ENCODE measurements around the gene OR2AG2. TPM values are rescaled to one million over a fixed set of nuclear protein-coding genes. Genes with fewer than 3 reads are reported as not detected.

OR2AG2 gene
- total RNA-seq, 1 donor from 2014 or later, result 0.27 TPM

DNA sequence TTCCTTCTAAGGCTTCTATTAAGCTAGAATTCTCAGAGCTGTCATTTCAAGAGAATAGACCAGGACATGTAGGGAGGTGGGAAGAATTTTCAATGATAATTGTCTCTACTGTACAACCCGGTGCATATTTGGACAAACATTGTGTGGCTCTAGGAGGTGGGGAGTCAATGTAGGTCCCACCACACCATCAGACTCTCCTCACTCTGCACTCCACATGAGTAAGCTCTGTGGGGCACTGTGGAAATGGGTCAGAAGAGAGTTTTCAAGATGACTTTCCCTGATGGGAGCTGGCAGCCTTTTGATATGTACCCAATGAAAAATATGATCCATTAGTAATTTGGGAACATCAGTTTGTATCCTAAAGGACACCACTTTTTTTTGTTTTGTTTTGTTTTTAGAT, 33.2 kb downstream of the OR2AG2 start:
- no peak for DNase-seq (ENCODE audit: low read depth)
- TF ChIP-seq CTCF (IDR thresholded peaks at IDR 0.05; ENCODE audit: insufficient read depth, low read depth, low read length), result no peak
- TF ChIP-seq EZH2 (IDR thresholded peaks at IDR 0.05; ENCODE audit: insufficient read depth, low read length), result no peak
- no peaks in the 10 kb centered on the region for H3K27me3 ChIP-seq (ENCODE audit: insufficient read depth, low read length)
- H3K4me3 Mint-ChIP-seq (ENCODE audit: unreplicated experiment), result no peak overlapping the region
- H3K4me1 Mint-ChIP-seq (ENCODE audit: low read depth, unreplicated experiment), result no peaks in the 10 kb centered on the region
- no peaks in the 10 kb centered on the region for H3K9me3 Mint-ChIP-seq (ENCODE audit: unreplicated experiment)
- no peak for FAIRE-seq
- H2AFZ ChIP-seq (ENCODE audit: low read depth, low read length), result no peak overlapping the region
- H3K9ac ChIP-seq (ENCODE audit: low read length), result no peak overlapping the region
- H3K4me3 ChIP-seq (ENCODE audit: insufficient read depth, low read depth, low read length), result no peak overlapping the region
- H3K9me3 ChIP-seq (ENCODE audit: insufficient read depth, low read depth, low read length), result peaks cover 3% of the 10 kb centered on the region
- H3K4me2 ChIP-seq (ENCODE audit: low read length), result no peak overlapping the region
- H3K4me1 ChIP-seq (ENCODE audit: insufficient read depth, low read length), result no peaks in the 10 kb centered on the region
- no peaks in the 10 kb centered on the region for H4K20me1 ChIP-seq (ENCODE audit: insufficient read depth, low read length)
- no peak overlapping the region for H3K27ac Mint-ChIP-seq (ENCODE audit: unreplicated experiment)
- no peak overlapping the region for H3K27ac ChIP-seq (ENCODE audit: low read depth, low read length)
- no peaks in the 10 kb centered on the region for H3K79me2 ChIP-seq (ENCODE audit: insufficient read depth, low read length)
- no peaks in the 10 kb centered on the region for H3K27me3 Mint-ChIP-seq (ENCODE audit: low read depth, unreplicated experiment)
- no peaks in the 10 kb centered on the region for H3K36me3 ChIP-seq (ENCODE audit: insufficient read depth, low read length)
- H3K36me3 Mint-ChIP-seq (ENCODE audit: low read depth, unreplicated experiment), result no peaks in the 10 kb centered on the region

- Mint-ChIP-seq H3K27ac (ENCODE audit: unreplicated experiment) (no peak overlapping the region), H3K9me3 (ENCODE audit: unreplicated experiment) (no peaks in the 10 kb centered on the region), H3K4me3 (ENCODE audit: unreplicated experiment) (no peak overlapping the region), H3K27me3 (ENCODE audit: low read depth, unreplicated experiment) (no peaks in the 10 kb centered on the region), H3K4me1 (ENCODE audit: low read depth, unreplicated experiment) (no peaks in the 10 kb centered on the region), H3K36me3 (ENCODE audit: low read depth, unreplicated experiment) (no peaks in the 10 kb centered on the region)
- no peak overlapping the region for H3K27ac ChIP-seq (ENCODE audit: low read depth, low read length)
- no peak overlapping the region for H3K9ac ChIP-seq (ENCODE audit: low read length)
- H3K36me3 ChIP-seq (ENCODE audit: insufficient read depth, low read length), result no peaks in the 10 kb centered on the region
- FAIRE-seq (no peak), DNase-seq (ENCODE audit: low read depth) (peak; percentile 6)
- no peaks in the 10 kb centered on the region for H3K27me3 ChIP-seq (ENCODE audit: insufficient read depth, low read length)
- no peaks in the 10 kb centered on the region for H3K79me2 ChIP-seq (ENCODE audit: insufficient read depth, low read length)
- H4K20me1 ChIP-seq (ENCODE audit: insufficient read depth, low read length), result no peaks in the 10 kb centered on the region
- TF ChIP-seq EZH2 (IDR thresholded peaks at IDR 0.05; ENCODE audit: insufficient read depth, low read length) (no peak), CTCF (IDR thresholded peaks at IDR 0.05; ENCODE audit: insufficient read depth, low read depth, low read length) (peak; percentile 74)
- no peak overlapping the region for H2AFZ ChIP-seq (ENCODE audit: low read depth, low read length)
- H3K4me3 ChIP-seq (ENCODE audit: insufficient read depth, low read depth, low read length), result no peak overlapping the region
- peaks cover 3% of the 10 kb centered on the region for H3K9me3 ChIP-seq (ENCODE audit: insufficient read depth, low read depth, low read length)
- H3K4me2 ChIP-seq (ENCODE audit: low read length), result no peak overlapping the region
- H3K4me1 ChIP-seq (ENCODE audit: insufficient read depth, low read length), result no peaks in the 10 kb centered on the region
These were observed 33.8 kb downstream of the OR2AG2 start for GRCh38 chr11:6737872-6738466.

DNA sequence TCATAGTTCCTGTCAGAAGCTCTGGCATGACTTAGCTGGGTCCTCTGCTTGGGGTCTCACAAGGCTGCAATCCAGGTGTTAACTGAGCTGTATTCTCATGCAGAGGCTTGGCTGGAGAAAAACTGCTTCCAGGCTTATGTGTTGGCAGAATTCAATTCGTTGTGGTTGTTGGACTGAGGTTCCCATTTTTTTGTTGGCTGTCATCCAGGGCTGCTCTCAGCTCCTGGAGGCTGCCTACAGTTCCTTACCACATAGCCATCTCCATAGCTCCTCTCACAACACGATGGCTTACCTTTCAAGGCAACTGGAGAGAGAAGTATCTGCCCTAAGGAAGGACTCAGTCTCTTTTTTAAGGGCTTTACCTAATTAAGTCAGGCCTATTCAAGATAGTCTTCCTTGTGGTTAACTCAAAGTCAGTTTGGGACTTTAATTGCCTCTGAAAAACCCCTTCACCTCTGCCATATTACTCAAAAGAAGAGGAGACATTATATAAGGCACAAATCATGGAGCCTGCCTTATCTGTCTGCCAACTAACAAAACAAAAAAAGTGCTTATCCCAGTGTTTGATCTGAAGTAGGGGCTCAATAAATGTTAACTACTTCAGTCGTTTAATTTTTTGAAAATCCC, 35.2 kb downstream of the OR2AG2 start:
- no peaks in the 10 kb centered on the region for H3K4me1 Mint-ChIP-seq (ENCODE audit: low read depth, unreplicated experiment)

More for the DNA sequence above, 35.2 kb downstream of the OR2AG2 start:
- no peak overlapping the region for H3K27ac ChIP-seq (ENCODE audit: low read depth, low read length)
- no peak overlapping the region for H3K4me3 Mint-ChIP-seq (ENCODE audit: unreplicated experiment)
- H3K4me1 ChIP-seq (ENCODE audit: insufficient read depth, low read length), result no peaks in the 10 kb centered on the region
- peaks cover 2% of the 10 kb centered on the region for H3K9me3 Mint-ChIP-seq (ENCODE audit: unreplicated experiment)
- H3K9me3 ChIP-seq (ENCODE audit: insufficient read depth, low read depth, low read length), result peaks cover 3% of the 10 kb centered on the region
- no peak overlapping the region for H2AFZ ChIP-seq (ENCODE audit: low read depth, low read length)
- no peaks in the 10 kb centered on the region for H3K36me3 Mint-ChIP-seq (ENCODE audit: low read depth, unreplicated experiment)
- FAIRE-seq (no peak), DNase-seq (ENCODE audit: low read depth) (peak; percentile 13)
- H3K27me3 Mint-ChIP-seq (ENCODE audit: low read depth, unreplicated experiment), result no peaks in the 10 kb centered on the region
- no peaks in the 10 kb centered on the region for H3K36me3 ChIP-seq (ENCODE audit: insufficient read depth, low read length)
- no peak overlapping the region for H3K27ac Mint-ChIP-seq (ENCODE audit: unreplicated experiment)
- no peaks in the 10 kb centered on the region for H4K20me1 ChIP-seq (ENCODE audit: insufficient read depth, low read length)
- TF ChIP-seq EZH2 (IDR thresholded peaks at IDR 0.05; ENCODE audit: insufficient read depth, low read length), result no peak
- TF ChIP-seq CTCF (IDR thresholded peaks at IDR 0.05; ENCODE audit: insufficient read depth, low read depth, low read length), result no peak
- no peak overlapping the region for H3K4me3 ChIP-seq (ENCODE audit: insufficient read depth, low read depth, low read length)
- no peak overlapping the region for H3K9ac ChIP-seq (ENCODE audit: low read length)
- no peak overlapping the region for H3K4me2 ChIP-seq (ENCODE audit: low read length)
- H3K27me3 ChIP-seq (ENCODE audit: insufficient read depth, low read length), result no peaks in the 10 kb centered on the region
- H3K79me2 ChIP-seq (ENCODE audit: insufficient read depth, low read length), result no peaks in the 10 kb centered on the region
